HG03432 (cell line): Measurements from ENCODE around the gene FRYL.
A peak's percentile ranks its signal among the peaks of the same experiment; 100 is the strongest.
"Not testable (repeated sequence)": the region's sequence is repeated elsewhere in the genome, so short reads cannot be mapped to it uniquely, and the experiment has no call there.

Experiments
- ATAC-seq: cut with Tn5 transposase; IDR thresholded peaks from one replicate; pipeline ENCODE4 v1.9.1; 2021; ENCODE audit warnings: mild to moderate bottlenecking, moderate library complexity; ENCODE audit not compliant: unreplicated experiment

FRYL gene

GRCh38 chr4:48779998-48780864 lies at the start of gene FRYL:
Gene FRYL, minus strand, starts transcription at chr4:48780279. Its CDS starts 145,869 bp downstream, at chr4:48634410.
- ATAC-seq, result peak; percentile 86

GRCh38 chr4:48827622-48828021 lies 47.5 kb upstream of the FRYL start:
- ATAC-seq, result no peak

- not testable (repeated sequence) for ATAC-seq
Measured at GRCh38 chr4:48821431-48821830, 41.4 kb upstream of the FRYL start.

- ATAC-seq, result no peak
Measured at GRCh38 chr4:48816971-48817370, 36.9 kb upstream of the FRYL start.

- not testable (repeated sequence) for ATAC-seq
Measured at GRCh38 chr4:48816297-48816696, 36.2 kb upstream of the FRYL start.

- peak; percentile 55 for ATAC-seq
Measured at GRCh38 chr4:48815483-48815882, 35.4 kb upstream of the FRYL start.

- peak; percentile 86 for ATAC-seq
Measured at GRCh38 chr4:48813964-48814363, 33.9 kb upstream of the FRYL start.

GRCh38 chr4:48812866-48813265 lies 32.8 kb upstream of the FRYL start:
- no peak for ATAC-seq

GRCh38 chr4:48804584-48805301 lies 24.7 kb upstream of the FRYL start:
- no peak for ATAC-seq

- ATAC-seq, result no peak
Measured at GRCh38 chr4:48801016-48801715, 21.1 kb upstream of the FRYL start.

- ATAC-seq, result not testable (repeated sequence)
Measured at GRCh38 chr4:48800155-48800554, 20.1 kb upstream of the FRYL start.

GRCh38 chr4:48799157-48799556 lies 19.1 kb upstream of the FRYL start:
- ATAC-seq, result peak; percentile 40

GRCh38 chr4:48798117-48798516 lies 18.0 kb upstream of the FRYL start:
- ATAC-seq, result no peak

GRCh38 chr4:48796927-48797679 lies 17.0 kb upstream of the FRYL start:
- no peak for ATAC-seq

GRCh38 chr4:48796191-48796926 lies 16.3 kb upstream of the FRYL start:
- no peak for ATAC-seq

GRCh38 chr4:48795108-48795507 lies 15.0 kb upstream of the FRYL start:
- ATAC-seq, result no peak

GRCh38 chr4:48792348-48793006 lies 12.4 kb upstream of the FRYL start:
- no peak for ATAC-seq

GRCh38 chr4:48791313-48791712 lies 11.2 kb upstream of the FRYL start:
- ATAC-seq, result no peak

- no peak for ATAC-seq
Measured at GRCh38 chr4:48790561-48790960, 10.5 kb upstream of the FRYL start.

GRCh38 chr4:48787056-48787455 lies 7.0 kb upstream of the FRYL start:
- ATAC-seq, result no peak
